GM12878 (cell line): ENCODE measurements around the gene PLA2G3. TPM values are rescaled to one million over a fixed set of nuclear protein-coding genes. Genes with fewer than 3 reads are reported as not detected.

Experiments used
- BACH1 ChIP-seq: fragments of 450-650 bp; IDR thresholded peaks from 2 replicates; pipeline ENCODE4 v1.6.1; 2017; ENCODE audit warnings: mild to moderate bottlenecking, borderline replicate concordance
- BHLHE40 ChIP-seq, 2 experiments: fragments of 450-650 bp in 1 of 2; IDR thresholded peaks; 2 replicates each; pipeline ENCODE4 v1.6.1; 2011 to 2017; ENCODE audit warnings: low read depth in 2 of 2, borderline replicate concordance in 1 of 2, improper control_type of control experiment in 1 of 2, low read length in 1 of 2, mild to moderate bottlenecking in 1 of 2
- CBFB ChIP-seq: IDR thresholded peaks from 2 replicates; pipeline ENCODE4 v1.6.1; 2016; ENCODE audit warnings: antibody characterized with exemption, low read depth
- CBX3 ChIP-seq: fragments of 200-600 bp; sonication (generic); IDR thresholded peaks from 2 replicates; pipeline ENCODE4 v1.6.1; 2016; ENCODE audit warnings: low read depth, borderline replicate concordance
- CBX5 ChIP-seq: sonication (generic); IDR thresholded peaks from 2 replicates; pipeline ENCODE4 v1.6.1; 2016; ENCODE audit warnings: low read depth, moderate library complexity, mild to moderate bottlenecking, inconsistent platforms
- CHD4 ChIP-seq: fragments of 200-600 bp; sonication (generic); IDR thresholded peaks from 2 replicates; pipeline ENCODE4 v1.6.1; 2016; ENCODE audit warnings: mild to moderate bottlenecking
- CREB1 ChIP-seq: IDR thresholded peaks from 2 replicates; pipeline ENCODE4 v1.6.1; 2012; ENCODE audit warnings: low read depth, mild to moderate bottlenecking, inconsistent platforms
- IKZF2 ChIP-seq, 2 experiments: fragments of 450-650 bp; IDR thresholded peaks; 2 replicates each; pipeline ENCODE4 v1.6.1; 2017; ENCODE audit warnings: mild to moderate bottlenecking in 2 of 2, moderate library complexity in 2 of 2
- MEF2A ChIP-seq: IDR thresholded peaks from 2 replicates; pipeline ENCODE4 v1.6.1; 2011; ENCODE audit warnings: low read depth, mild to moderate bottlenecking, low read length, moderate library complexity; ENCODE audit not compliant: insufficient read depth
- MXI1 ChIP-seq: fragments of 150-350 bp; IDR thresholded peaks from 2 replicates; pipeline ENCODE4 v1.6.1; 2011; ENCODE audit warnings: low read depth, mild to moderate bottlenecking, inconsistent platforms, low read length, improper control_type of control experiment
- MYC ChIP-seq: IDR thresholded peaks from 2 replicates; pipeline ENCODE4 v1.6.1; 2011; ENCODE audit warnings: mild to moderate bottlenecking, low read length, moderate library complexity, inconsistent platforms; ENCODE audit not compliant: insufficient read depth, insufficient replicate concordance, insufficient read length, severe bottlenecking
- NKRF ChIP-seq: fragments of 450-650 bp; conservative IDR thresholded peaks from 2 replicates; pipeline ENCODE4 v1.6.1; 2017; ENCODE audit warnings: mild to moderate bottlenecking, moderate library complexity
- NR2F1 ChIP-seq: fragments of 450-650 bp; conservative IDR thresholded peaks from 2 replicates; pipeline ENCODE4 v1.6.1; 2017; ENCODE audit warnings: mild to moderate bottlenecking
- POLR2AphosphoS2 ChIP-seq: IDR thresholded peaks from 2 replicates; pipeline ENCODE4 v1.6.1; 2011; ENCODE audit warnings: low read depth, mild to moderate bottlenecking, low read length, improper control_type of control experiment, moderate library complexity
- POLR2AphosphoS5 ChIP-seq: IDR thresholded peaks from 2 replicates; pipeline ENCODE4 v1.6.1; 2011; ENCODE audit warnings: mild to moderate bottlenecking, low read length, inconsistent platforms
- POU2F2 ChIP-seq: IDR thresholded peaks from 3 replicates; pipeline ENCODE4 v1.6.1; 2011; ENCODE audit warnings: low read depth, mild to moderate bottlenecking, low read length, borderline replicate concordance
- RAD21 ChIP-seq: IDR thresholded peaks from 2 replicates; pipeline ENCODE4 v1.6.1; 2011; ENCODE audit warnings: mild to moderate bottlenecking, low read depth, low read length, moderate library complexity; ENCODE audit not compliant: insufficient read depth
- RCOR1 ChIP-seq: conservative IDR thresholded peaks from 2 replicates; pipeline ENCODE4 v1.6.1; 2012; ENCODE audit warnings: low read depth, low read length, improper control_type of control experiment
- RELB ChIP-seq: fragments of 450-650 bp; IDR thresholded peaks from 2 replicates; pipeline ENCODE4 v1.6.1; 2017; ENCODE audit warnings: low read depth, mild to moderate bottlenecking, moderate library complexity
- RFX5 ChIP-seq: IDR thresholded peaks from 2 replicates; pipeline ENCODE4 v1.6.1; 2011; ENCODE audit warnings: low read depth, low read length, improper control_type of control experiment
- SIN3A ChIP-seq: IDR thresholded peaks from 2 replicates; pipeline ENCODE4 v1.6.1; 2012; ENCODE audit warnings: low read depth, low read length, improper control_type of control experiment
- SMARCA5 ChIP-seq: fragments of 450-650 bp; IDR thresholded peaks from 2 replicates; pipeline ENCODE4 v1.6.1; 2017; ENCODE audit warnings: mild to moderate bottlenecking
- TAF1 ChIP-seq: IDR thresholded peaks from 2 replicates; pipeline ENCODE4 v1.6.1; 2011; ENCODE audit warnings: mild to moderate bottlenecking, low read depth, low read length, borderline replicate concordance
- TCF12 ChIP-seq: IDR thresholded peaks from 2 replicates; pipeline ENCODE4 v1.6.1; 2011; ENCODE audit warnings: low read depth, mild to moderate bottlenecking, low read length
- YY1 ChIP-seq: IDR thresholded peaks from 2 replicates; pipeline ENCODE4 v1.6.1; 2011; ENCODE audit warnings: low read depth, mild to moderate bottlenecking, low read length
- ZNF207 ChIP-seq: fragments of 450-650 bp; IDR thresholded peaks from 2 replicates; pipeline ENCODE4 v1.6.1; 2014; ENCODE audit warnings: antibody characterized with exemption, mild to moderate bottlenecking, borderline replicate concordance
- ZNF274 ChIP-seq: IDR thresholded peaks from one replicate; pipeline ENCODE4 v1.8.0; 2011; ENCODE audit not compliant: insufficient read length, insufficient read depth
- ZSCAN29 ChIP-seq: fragments of 450-650 bp; IDR thresholded peaks from 2 replicates; pipeline ENCODE4 v1.6.1; 2017; ENCODE audit warnings: mild to moderate bottlenecking, moderate library complexity
- polyA plus RNA-seq, 11 experiments: library from polyadenylated mRNA; depleted of rRNA in 4 of 11; unstranded in 6 of 11; stranded (reverse) in 5 of 11; fragments of >200 nt; fragmentation: Nextera tagmentation in 4 of 11; fragmentation: Illumina TruSeq in 1 of 11; extraction: Ambion mirVana in 4 of 11; extraction: Trizol in 1 of 11; gene quantifications; 1 replicate in 1 of 11; 2 replicates in 10 of 11; pipeline versions ENCODE4 v1.2.1 to v1.2.3, GENCODE V29; 2011 to 2016; ENCODE audit warnings: inconsistent platforms in 2 of 11, missing spikeins in 2 of 11, low read depth in 1 of 11
- total RNA-seq, 4 experiments: library from RNA; depleted of rRNA in 3 of 4; stranded (reverse); fragments of >200 nt in 3 of 4; fragmentation: Illumina TruSeq in 1 of 4; extraction: Trizol in 1 of 4; gene quantifications; 2 replicates each; pipeline versions ENCODE4 v1.2.1 to v1.2.3, GENCODE V29; 2013 to 2021

PLA2G3 gene
- total and polyA plus RNA-seq, 10 of the 15 experiments (the other 5 are each of a cell fraction or from before 2014, with no cell fraction given), result 0.04 TPM; not detected in 9

- TF ChIP-seq TCF12 (peak; percentile 41; the same call in 1 of the 2 replicates), RCOR1 (peak; percentile 70; the same call in 1 of the 2 replicates), BACH1 (peak; percentile 25; the same call in 1 of the 2 replicates), MXI1 (peak; percentile 70), CREB1 (peak; percentile 30; the same call in 1 of the 2 replicates), IKZF2 (IDR thresholded peaks at IDR 0.05) (peak; percentile 20 to 31; a peak in 1 of 4 replicates), POLR2AphosphoS2 (0 out of 2 replicates have a peak, but pooled peaks have one; percentile 38), CHD4 (0 out of 2 replicates have a peak, but pooled peaks have one; percentile 66), BHLHE40 (IDR thresholded peaks at IDR 0.05; ENCODE audit: borderline replicate concordance in 1 of 2, low read depth in 2 of 2, low read length in 1 of 2) (peak in 1 of 2 experiments; percentile 32; a peak in 2 of 4 replicates), CBX5 (no peak), RFX5 (peak; percentile 8; the same call in 1 of the 2 replicates), YY1 (peak; percentile 98), MYC (peak; percentile 70), RAD21 (peak; percentile 53), CBFB (0 out of 2 replicates have a peak, but pooled peaks have one; percentile 68), RELB (no peak; the same call in 1 of the 2 replicates), MEF2A (no peak), ZNF207 (peak; percentile 60; the same call in 1 of the 2 replicates), SIN3A (peak; percentile 73), CBX3 (no peak), ZNF274 (no peak), SMARCA5 (peak; percentile 98), POU2F2 (peak; percentile 81; the same call in 2 of the 3 replicates), ZSCAN29 (0 out of 2 replicates have a peak, but pooled peaks have one; percentile 68), NKRF (peak; percentile 79), POLR2AphosphoS5 (peak; percentile 89), TAF1 (peak; percentile 95), NR2F1 (peak; percentile 56; the same call in 1 of the 2 replicates)
These were observed 55.4 kb downstream of the PLA2G3 start (continued) for GRCh38 chr22:31084811-31085492.
